Activated CD8-positive, alpha-beta memory T cell treated with anti-CD3 and anti-CD28 coated beads for 36 hours (primary cell): ENCODE results near the gene AMOTL2. TPM values are rescaled to one million over a fixed set of nuclear protein-coding genes. Genes with fewer than 3 reads are reported as not detected.

ENCODE experiments used
- CTCF ChIA-PET: fragments of 350-600 bp; sonication (Branson Sonifier 250); formaldehyde crosslinking; loops from one replicate; lab custom pipeline; 2021; ENCODE audit warnings: antibody characterized with exemption; lab: Charles Lee
- POLR2A ChIA-PET: fragments of 350-600 bp; sonication (Branson Sonifier 250); formaldehyde crosslinking; loops from one replicate; lab custom pipeline; 2021; ENCODE audit warnings: antibody characterized with exemption; lab: Charles Lee
- total RNA-seq, 2 experiments: library from RNA; stranded (reverse); gene quantifications; one replicate each; pipeline ENCODE4 v1.2.3, GENCODE V29; 2021

The AMOTL2 gene
- total RNA-seq, 2 experiments from 2014 or later, result not detected

DNA sequence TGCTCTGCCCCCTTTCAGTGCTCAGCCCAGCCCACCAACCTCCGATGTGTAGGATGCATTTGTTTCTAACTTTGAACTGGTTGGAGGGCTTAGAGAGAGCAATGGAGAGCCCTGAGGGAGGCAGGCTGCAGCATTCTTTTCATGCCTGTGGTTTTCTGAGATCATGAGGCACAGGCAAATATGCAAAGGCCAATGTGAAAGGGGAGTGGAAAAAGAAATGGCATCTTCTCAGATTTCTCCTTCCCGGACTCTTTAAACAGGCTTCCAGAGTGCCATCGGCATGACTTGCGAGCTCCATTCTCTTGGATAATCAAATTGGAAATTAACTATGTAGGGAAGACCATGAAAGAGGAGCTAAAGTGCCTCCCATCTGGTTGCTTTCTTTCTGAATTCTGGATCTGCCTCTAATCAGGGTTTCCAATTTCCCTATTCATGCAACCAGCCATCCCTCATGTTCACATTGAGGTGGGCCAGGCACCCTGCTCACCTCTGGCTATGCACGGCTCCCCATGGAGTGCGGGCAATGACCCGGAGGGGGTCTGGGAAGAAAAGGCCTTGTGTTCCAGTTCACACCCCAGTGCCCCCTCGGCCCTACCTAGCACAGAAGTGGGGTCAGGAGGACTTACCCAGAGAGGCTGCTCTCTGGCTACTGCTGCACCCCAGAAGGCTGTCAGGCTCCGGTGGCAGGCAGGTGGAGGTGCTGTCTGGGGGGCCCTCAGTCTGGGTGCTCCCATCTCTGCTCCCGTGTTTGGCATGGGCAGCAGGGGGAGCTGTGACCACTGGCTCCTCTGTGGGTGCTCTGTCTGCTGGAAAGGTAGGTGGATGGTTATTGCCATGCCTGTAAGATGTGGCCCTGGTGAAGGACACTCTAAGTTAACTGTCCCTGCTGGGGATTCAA lies 16.1 kb downstream of the AMOTL2 start:
- ChIA-PET POLR2A (no interaction called here), CTCF (no interaction called here)

DNA sequence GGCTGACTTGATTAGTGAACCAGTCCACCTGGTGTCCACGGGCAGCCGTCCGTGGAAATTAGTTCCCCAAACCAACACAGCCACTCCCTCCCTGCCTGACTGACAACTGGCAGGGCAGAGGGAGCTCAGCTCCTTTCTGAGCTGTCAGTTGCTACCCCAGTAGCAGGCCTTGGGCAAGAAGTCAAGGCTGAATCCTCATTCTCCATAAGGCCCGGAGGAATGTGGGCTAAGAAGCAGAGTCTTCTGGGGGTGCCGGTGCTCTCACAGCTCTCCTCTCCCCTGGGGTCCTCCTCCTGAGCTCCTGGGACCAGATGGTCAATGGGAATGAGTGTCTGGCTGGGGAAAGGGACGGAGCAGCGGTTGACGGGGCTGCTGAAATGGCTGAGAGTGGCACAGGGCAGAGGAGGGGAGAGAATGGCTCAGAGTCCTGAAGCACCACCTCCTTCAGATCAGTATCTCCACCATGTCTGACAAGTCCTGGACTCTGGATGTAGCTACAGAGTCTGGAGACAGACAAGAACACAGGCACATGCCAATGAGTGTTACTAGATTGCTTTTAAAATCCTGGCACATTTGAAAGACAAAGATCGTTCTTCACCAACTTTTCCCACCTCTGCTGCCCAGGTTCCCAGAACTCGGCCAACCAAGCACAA lies 16.9 kb downstream of the AMOTL2 start:
- ChIA-PET POLR2A (no interaction called here), CTCF (no interaction called here)

DNA sequence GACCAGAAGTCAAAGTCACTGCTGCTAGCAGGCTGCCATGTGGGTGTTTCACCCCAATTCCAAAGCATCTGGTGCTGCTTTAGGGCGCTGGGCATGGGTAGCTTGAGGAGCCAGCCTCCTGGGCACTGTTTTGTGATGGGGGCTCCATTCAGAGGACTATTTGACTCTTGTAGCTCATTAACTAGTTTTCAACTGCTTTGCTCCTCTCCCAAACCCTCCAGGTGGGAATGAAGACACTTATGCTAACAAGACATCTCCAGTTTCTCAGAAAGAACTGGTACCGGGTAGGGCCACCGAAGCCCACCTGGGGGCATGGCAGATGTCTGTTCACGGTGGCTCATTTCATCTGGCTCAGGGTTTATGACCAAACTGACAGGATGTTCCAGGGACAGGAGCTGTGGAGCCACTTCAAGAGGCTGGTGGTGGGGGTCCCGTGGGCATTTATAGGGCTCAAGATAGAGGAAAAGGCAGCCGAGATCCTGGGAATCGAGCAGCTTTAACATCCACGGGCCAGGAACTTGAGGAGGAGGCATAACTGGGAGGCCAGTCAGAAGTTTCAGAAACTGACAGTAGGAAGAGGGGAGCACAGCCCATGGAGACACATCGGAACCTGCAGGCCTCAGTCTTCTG lies 17.7 kb downstream of the AMOTL2 start:
- CTCF ChIA-PET, result interaction anchor here (1.8 kb wide), 1 partner anchor 8 kb away, joined by 4 read pairs; no protein-coding TSS in a partner anchor
- POLR2A ChIA-PET, result interaction anchor here (0.5 kb wide), 1 partner anchor 26 kb away, joined by 3 read pairs; no protein-coding TSS in a partner anchor

DNA sequence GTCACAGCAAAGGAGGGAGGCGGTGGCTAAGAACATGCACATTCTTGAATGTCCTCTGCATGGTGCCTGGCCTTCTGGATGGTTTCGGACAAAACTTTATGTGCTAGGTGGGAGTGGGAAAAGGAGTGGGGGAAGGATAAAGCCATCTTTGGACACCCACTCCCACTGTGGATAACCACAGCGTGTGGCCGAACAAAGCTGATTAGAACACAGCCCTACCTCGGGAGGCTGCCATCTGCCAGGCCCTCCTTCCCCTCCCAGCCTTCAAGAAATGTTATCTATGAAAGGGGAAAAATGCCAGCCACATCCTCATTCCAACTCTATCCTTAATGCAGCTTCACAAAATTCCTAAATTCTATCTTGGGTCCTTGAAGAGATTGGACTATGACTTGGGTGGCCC lies 18.8 kb downstream of the AMOTL2 start:
- CTCF ChIA-PET, result interaction anchor here (1.8 kb wide), 1 partner anchor 9 kb away, joined by 4 read pairs; no protein-coding TSS in a partner anchor
- POLR2A ChIA-PET, result no interaction called here

- ChIA-PET CTCF (interaction anchor here (1.8 kb wide), 1 partner anchor 10 kb away, joined by 4 read pairs; no protein-coding TSS in a partner anchor), POLR2A (no interaction called here)
Measured at GRCh38 chr3:134354612-134355251, 19.5 kb downstream of the AMOTL2 start.

DNA sequence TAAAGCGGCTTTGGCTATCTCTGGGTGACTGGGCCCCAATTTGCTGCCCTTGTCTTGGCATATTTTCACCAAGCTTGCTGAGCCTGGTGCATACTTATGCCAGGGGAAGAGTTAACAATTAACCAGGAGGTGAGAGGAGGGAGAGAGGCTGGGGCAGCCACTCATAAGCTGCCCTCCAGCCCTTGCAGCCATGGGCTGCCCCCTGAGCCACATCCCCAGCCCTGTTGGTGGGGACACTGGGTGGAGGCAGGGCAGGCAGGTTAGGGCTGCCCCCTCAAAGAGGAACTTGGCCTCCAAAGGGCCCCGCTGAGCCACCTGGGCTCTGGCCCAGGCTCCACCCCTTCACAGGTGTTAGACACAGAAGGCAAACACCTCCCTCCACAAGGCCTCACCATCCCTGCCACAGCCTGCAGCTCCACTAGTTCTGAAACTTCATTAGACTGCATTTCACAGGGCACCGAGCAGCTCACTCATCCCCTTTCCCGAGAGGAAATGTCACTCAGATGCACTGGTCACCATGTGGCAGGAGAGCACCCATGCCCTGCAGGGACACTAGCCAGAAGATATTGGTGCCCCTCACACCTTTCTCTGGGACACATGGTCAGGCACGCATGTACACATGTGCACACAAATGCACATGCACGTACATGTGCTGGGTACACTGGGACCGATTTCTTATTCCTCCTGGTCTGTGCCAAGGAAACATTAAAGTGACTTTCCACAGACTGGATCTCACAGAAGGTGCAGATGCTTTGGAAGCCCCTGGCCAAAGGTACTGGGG lies 20.2 kb downstream of the AMOTL2 start:
- POLR2A ChIA-PET, result no interaction called here
- CTCF ChIA-PET, result no interaction called here

DNA sequence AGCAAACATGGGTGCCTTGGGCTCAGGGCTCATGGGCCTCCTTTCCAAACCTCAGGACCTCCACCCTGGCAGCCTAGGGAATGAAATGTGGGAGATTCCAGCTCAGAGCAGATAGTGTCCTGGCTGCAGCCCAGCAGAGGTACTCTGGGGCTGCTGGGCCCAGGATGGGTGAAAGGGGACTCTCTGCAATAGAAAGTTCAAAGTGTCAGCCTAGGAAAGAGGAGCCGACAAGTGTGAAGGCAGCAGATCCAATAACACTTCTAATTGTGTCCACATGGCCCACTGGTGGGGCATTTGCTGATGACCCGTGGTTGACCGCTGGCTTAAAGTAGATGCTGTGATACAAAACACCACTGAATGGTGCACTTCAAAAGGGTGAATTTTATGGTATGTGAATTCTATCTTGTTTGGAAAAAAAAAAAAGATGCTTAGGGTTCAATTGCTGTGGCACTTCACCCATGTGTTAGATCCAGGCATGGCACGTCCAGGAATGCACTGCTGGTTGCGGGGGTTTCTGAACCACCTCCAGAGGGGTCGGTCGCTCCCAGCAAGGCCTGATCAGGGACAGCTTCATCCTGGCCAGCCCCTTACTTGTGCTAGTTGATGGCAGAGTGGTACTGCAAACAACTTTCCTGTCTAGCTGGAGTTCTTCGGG lies 20.9 kb downstream of the AMOTL2 start:
- POLR2A ChIA-PET, result no interaction called here
- CTCF ChIA-PET, result no interaction called here

DNA sequence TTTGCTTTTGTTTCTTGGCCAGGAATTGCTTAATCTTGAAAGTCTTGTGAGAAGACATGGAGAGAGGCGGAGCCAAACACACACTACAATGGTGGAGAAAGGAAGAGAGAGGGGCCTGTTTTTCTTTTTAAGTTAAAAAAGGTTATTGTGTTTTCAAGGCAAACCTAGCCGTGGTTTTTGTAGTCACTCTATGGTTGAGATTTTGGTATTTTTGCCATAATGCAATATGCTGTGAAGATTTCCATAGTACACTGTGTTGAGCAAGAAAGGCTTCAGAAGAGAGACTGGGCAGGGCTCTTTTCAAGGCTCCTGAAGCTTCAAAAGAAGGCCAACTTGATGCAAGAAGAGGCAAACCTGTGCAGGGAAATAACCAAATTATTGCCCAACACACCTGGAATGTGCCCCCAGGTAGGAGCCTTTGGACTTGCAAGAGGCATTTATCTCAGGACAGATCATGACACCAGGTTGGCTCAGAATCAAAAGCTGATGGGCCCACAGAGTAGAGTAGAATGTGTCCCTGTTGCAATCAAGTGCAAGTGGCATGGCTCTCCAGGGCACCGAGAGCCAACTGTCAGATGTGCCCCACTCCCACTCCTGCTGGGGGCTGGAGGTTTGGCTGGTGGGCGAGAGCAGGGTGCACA lies 22.1 kb downstream of the AMOTL2 start:
- CTCF ChIA-PET, result no interaction called here
- POLR2A ChIA-PET, result no interaction called here

DNA sequence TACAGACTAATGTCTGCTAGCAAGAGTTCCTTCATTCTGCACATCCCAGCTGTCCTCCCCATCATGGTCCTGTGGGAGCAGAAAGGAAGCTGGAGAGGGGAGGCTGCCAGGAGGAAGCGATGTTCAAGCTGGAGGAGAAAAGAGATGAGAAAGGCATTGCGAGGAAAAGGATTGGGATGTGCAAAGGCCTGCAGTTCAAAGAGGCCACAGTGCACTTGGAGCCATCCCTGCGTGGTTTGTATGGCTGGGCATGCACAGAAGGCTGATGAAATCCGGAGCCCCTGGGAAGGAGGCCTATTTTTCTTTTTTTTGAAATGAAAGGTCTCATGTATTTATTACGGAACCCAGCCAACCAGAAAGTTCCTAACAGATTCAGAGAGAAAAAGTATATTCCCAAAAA lies 22.8 kb downstream of the AMOTL2 start:
- ChIA-PET POLR2A (no interaction called here), CTCF (no interaction called here)

- CTCF ChIA-PET, result no interaction called here
- POLR2A ChIA-PET, result no interaction called here
Measured at GRCh38 chr3:134350861-134351311, 23.4 kb downstream of the AMOTL2 start.

GRCh38 chr3:134350266-134350665 lies 24.0 kb downstream of the AMOTL2 start:
- CTCF ChIA-PET, result no interaction called here
- POLR2A ChIA-PET, result no interaction called here

DNA sequence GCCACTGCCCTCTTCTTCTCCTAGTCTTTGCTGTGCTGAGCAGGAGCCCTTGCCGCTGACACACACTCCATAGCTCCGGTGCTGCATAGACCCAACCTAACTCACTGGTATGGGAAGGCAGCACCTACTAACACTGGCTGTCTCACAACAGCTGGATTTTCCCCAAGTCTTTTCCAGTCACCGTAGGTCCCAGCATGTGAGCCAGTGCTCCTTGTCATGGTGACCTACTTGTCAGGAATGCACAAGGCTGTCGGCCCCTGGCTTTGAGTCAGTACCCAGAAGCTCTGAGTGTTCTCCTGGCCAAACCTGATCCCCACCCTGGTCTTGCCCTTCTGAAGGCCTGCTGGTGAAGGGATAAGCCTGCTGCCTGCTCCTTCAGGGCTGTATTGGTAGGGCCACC lies 25.7 kb downstream of the AMOTL2 start:
- ChIA-PET POLR2A (no interaction called here), CTCF (no interaction called here)

- POLR2A ChIA-PET, result no interaction called here
- CTCF ChIA-PET, result no interaction called here
Measured at GRCh38 chr3:134347551-134347950, 26.7 kb downstream of the AMOTL2 start.

DNA sequence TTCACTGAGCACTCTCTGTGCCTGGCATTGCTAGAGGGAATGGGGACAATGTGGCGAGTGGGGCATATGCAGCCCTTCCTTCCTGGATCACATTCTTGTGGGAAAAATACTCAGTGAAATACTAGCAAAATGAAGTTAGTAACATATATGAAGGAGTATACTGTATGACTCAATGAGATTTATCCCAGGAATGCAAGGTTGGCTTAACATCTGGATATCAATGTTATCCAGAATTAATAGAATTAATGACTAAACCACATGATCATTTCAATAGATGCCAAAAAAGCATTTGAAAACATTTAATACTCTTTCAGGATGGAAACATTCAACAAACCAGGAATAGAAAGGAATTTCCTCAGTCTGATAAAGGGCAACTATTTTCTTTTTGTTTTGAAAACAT lies 27.5 kb downstream of the AMOTL2 start:
- ChIA-PET POLR2A (no interaction called here), CTCF (interaction anchor here (0.9 kb wide), 1 partner anchor 134 kb away, joined by 3 read pairs; no protein-coding TSS in a partner anchor)

DNA sequence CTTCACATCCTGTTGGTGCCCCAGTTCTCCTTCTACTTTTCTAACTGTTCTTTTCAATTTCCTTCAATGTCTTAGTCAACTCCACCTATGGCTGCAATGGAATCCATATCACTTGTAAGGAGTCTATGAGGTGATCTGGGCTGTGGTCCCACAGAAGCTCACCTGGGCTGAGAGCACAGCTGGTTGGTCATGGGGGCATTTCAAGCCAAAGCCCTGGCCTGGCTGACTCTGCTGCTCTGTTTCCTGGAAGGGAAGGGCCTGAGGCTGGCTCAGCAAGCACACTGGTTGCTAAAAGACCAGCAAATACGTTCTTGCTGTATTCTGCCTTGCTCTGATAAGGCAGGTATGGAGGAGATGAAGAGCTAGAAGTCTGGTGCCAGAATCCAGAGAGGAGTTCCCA lies 29.0 kb downstream of the AMOTL2 start:
- ChIA-PET CTCF (no interaction called here), POLR2A (no interaction called here)

- CTCF ChIA-PET, result no interaction called here
Measured at GRCh38 chr3:134344560-134344959, 29.7 kb downstream of the AMOTL2 start.

GRCh38 chr3:134342259-134342658 lies 32.0 kb downstream of the AMOTL2 start:
- POLR2A ChIA-PET, result no interaction called here
- CTCF ChIA-PET, result no interaction called here

More at GRCh38 chr3:134344560-134344959, 29.7 kb downstream of the AMOTL2 start:
- POLR2A ChIA-PET, result no interaction called here

- ChIA-PET CTCF (no interaction called here), POLR2A (no interaction called here)
Measured at GRCh38 chr3:134341389-134341788, 32.9 kb downstream of the AMOTL2 start.
